ENCODE results near the gene MEF2D.
A peak's percentile ranks its signal among the peaks of the same experiment; 100 is the strongest.

MEF2D gene

GRCh38 chr1:156511644-156512043 is 11.1 kb upstream of the MEF2D start:
- Histone ChIP-seq H3K9me3 (ENCODE audit: severe bottlenecking) (no peaks in the 10 kb centered on the region), H3K36me3 (ENCODE audit: low read depth) (no peaks in the 10 kb centered on the region), H3K27me3 (ENCODE audit: insufficient read depth, poor library complexity, severe bottlenecking) (no peaks in the 10 kb centered on the region), H3K27ac (ENCODE audit: poor library complexity, severe bottlenecking) (no peak overlapping the region), H3K4me1 (ENCODE audit: insufficient read depth, poor library complexity, severe bottlenecking) (no peaks in the 10 kb centered on the region), H3K4me3 (ENCODE audit: severe bottlenecking) (no peak overlapping the region)
- ATAC-seq (ENCODE audit: low read depth) (peak; percentile 18; the same call in 1 of the 3 replicates), DNase-seq (ENCODE audit: low spot score) (no peak)
- TF ChIP-seq, protein P1, sequence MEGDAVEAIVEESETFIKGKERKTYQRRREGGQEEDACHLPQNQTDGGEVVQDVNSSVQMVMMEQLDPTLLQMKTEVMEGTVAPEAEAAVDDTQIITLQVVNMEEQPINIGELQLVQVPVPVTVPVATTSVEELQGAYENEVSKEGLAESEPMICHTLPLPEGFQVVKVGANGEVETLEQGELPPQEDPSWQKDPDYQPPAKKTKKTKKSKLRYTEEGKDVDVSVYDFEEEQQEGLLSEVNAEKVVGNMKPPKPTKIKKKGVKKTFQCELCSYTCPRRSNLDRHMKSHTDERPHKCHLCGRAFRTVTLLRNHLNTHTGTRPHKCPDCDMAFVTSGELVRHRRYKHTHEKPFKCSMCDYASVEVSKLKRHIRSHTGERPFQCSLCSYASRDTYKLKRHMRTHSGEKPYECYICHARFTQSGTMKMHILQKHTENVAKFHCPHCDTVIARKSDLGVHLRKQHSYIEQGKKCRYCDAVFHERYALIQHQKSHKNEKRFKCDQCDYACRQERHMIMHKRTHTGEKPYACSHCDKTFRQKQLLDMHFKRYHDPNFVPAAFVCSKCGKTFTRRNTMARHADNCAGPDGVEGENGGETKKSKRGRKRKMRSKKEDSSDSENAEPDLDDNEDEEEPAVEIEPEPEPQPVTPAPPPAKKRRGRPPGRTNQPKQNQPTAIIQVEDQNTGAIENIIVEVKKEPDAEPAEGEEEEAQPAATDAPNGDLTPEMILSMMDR (IDR thresholded peaks at IDR 0.05; ENCODE audit: poor library complexity, severe bottlenecking): no peak

GRCh38 chr1:156510709-156511108 is 10.1 kb upstream of the MEF2D start:
- peak; percentile 48 for ATAC-seq (ENCODE audit: low read depth)

GRCh38 chr1:156509424-156510034 is 9.0 kb upstream of the MEF2D start:
- Histone ChIP-seq H3K36me3 (ENCODE audit: low read depth) (no peaks in the 10 kb centered on the region), H3K9me3 (ENCODE audit: severe bottlenecking) (no peaks in the 10 kb centered on the region), H3K27ac (ENCODE audit: poor library complexity, severe bottlenecking) (no peak overlapping the region), H3K4me1 (ENCODE audit: insufficient read depth, poor library complexity, severe bottlenecking) (peaks cover 8% of the 10 kb centered on the region), H3K4me3 (ENCODE audit: severe bottlenecking) (no peak overlapping the region), H3K27me3 (ENCODE audit: insufficient read depth, poor library complexity, severe bottlenecking) (no peaks in the 10 kb centered on the region)
- TF ChIP-seq, protein P1 (IDR thresholded peaks at IDR 0.05; ENCODE audit: poor library complexity, severe bottlenecking): no peak
- no peak for DNase-seq (ENCODE audit: low spot score)
- ATAC-seq (ENCODE audit: low read depth): no peak

More at GRCh38 chr1:156510709-156511108, 10.1 kb upstream of the MEF2D start:
- Histone ChIP-seq H3K9me3 (ENCODE audit: severe bottlenecking) (no peaks in the 10 kb centered on the region), H3K4me1 (ENCODE audit: insufficient read depth, poor library complexity, severe bottlenecking) (peaks cover 1% of the 10 kb centered on the region), H3K36me3 (ENCODE audit: low read depth) (no peaks in the 10 kb centered on the region), H3K4me3 (ENCODE audit: severe bottlenecking) (no peak overlapping the region), H3K27me3 (ENCODE audit: insufficient read depth, poor library complexity, severe bottlenecking) (no peaks in the 10 kb centered on the region), H3K27ac (ENCODE audit: poor library complexity, severe bottlenecking) (no peak overlapping the region)
- TF ChIP-seq, protein P1 (IDR thresholded peaks at IDR 0.05; ENCODE audit: poor library complexity, severe bottlenecking): no peak
- DNase-seq (ENCODE audit: low spot score): no peak

- peaks cover 14% of the 10 kb centered on the region for H3K4me1 ChIP-seq (ENCODE audit: insufficient read depth, poor library complexity, severe bottlenecking)
- TF ChIP-seq, protein P1 (IDR thresholded peaks at IDR 0.05; ENCODE audit: poor library complexity, severe bottlenecking): no peak
- no peak overlapping the region for H3K27ac ChIP-seq (ENCODE audit: poor library complexity, severe bottlenecking)
- no peaks in the 10 kb centered on the region for H3K27me3 ChIP-seq (ENCODE audit: insufficient read depth, poor library complexity, severe bottlenecking)
- no peaks in the 10 kb centered on the region for H3K36me3 ChIP-seq (ENCODE audit: low read depth)
- no peak overlapping the region for H3K4me3 ChIP-seq (ENCODE audit: severe bottlenecking)
- H3K9me3 ChIP-seq (ENCODE audit: severe bottlenecking): no peaks in the 10 kb centered on the region
- ATAC-seq (ENCODE audit: low read depth): no peak
- DNase-seq (ENCODE audit: low spot score): no peak
Observed at GRCh38 chr1:156508955-156509234, 8.3 kb upstream of the MEF2D start.

DNA sequence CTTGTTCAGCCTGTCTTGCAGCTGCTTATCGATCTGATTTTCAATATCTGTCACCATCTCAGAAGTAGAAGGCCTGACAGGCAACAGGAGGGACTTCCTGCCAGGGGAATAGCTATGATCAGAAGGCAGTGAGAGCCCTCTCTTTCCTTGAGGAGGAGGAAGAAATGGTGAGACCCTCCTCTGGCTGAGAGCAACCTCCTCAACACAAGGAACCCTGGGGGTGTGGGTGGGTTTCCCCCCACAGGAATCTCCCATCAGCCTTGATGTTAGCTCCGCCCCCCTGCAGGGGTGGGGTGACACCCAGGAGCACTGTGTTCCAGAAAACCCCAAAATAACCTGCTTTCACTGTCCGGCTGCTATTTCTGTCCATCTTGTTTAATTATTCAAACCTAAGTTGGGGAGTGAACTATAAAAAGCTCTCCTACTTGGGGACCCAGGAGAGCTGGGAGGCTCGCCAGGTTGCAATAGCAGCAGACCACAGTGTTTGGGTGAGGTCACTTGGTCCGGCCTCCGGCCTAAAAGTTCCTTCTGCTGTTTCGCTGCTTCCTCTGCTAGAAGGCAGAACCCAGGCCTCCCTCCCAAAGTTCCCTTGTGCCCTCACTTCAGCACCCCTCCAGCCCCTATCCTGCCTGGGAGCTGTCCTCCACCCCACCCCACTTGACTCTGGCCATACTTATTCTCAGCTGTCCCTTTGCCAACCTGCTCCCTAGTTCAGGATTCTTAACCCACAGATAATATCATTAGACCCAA is 7.8 kb upstream of the MEF2D start:
- TF ChIP-seq, protein P1 (IDR thresholded peaks at IDR 0.05; ENCODE audit: poor library complexity, severe bottlenecking): no peak
- ATAC-seq (ENCODE audit: low read depth) (no peak), DNase-seq (ENCODE audit: low spot score) (no peak)
- H3K27ac ChIP-seq (ENCODE audit: poor library complexity, severe bottlenecking): no peak overlapping the region
- H3K4me1 ChIP-seq (ENCODE audit: insufficient read depth, poor library complexity, severe bottlenecking): peaks cover 19% of the 10 kb centered on the region
- H3K4me3 ChIP-seq (ENCODE audit: severe bottlenecking): no peak overlapping the region
- no peaks in the 10 kb centered on the region for H3K36me3 ChIP-seq (ENCODE audit: low read depth)
- no peaks in the 10 kb centered on the region for H3K9me3 ChIP-seq (ENCODE audit: severe bottlenecking)
- no peaks in the 10 kb centered on the region for H3K27me3 ChIP-seq (ENCODE audit: insufficient read depth, poor library complexity, severe bottlenecking)
